MM.1S (cell line): ENCODE measurements around the gene RIN2.

Experiments
- DNase-seq: peaks from one replicate; pipeline ENCODE4 v3.0.0-alpha.2; 2015
- H2AFZ ChIP-seq: fragments of 300-600 bp; sonication (generic); 2 replicates; pipeline ENCODE4 v1.6.0; 2016; ENCODE audit warnings: antibody characterized with exemption, low read length
- H3F3A ChIP-seq: fragments of 300-600 bp; sonication (generic); 2 replicates; pipeline ENCODE4 v1.6.1; 2016; ENCODE audit warnings: mild to moderate bottlenecking, antibody characterized with exemption, low read length, moderate library complexity, mixed read lengths; ENCODE audit not compliant: insufficient read depth
- H3K27ac ChIP-seq: fragments of 300-600 bp; sonication (generic); 2 replicates; pipeline ENCODE4 v1.5.1; 2016; ENCODE audit warnings: mild to moderate bottlenecking, low read length
- H3K27me3 ChIP-seq: fragments of 300-600 bp; sonication (generic); replicated peaks from 2 replicates; pipeline ENCODE4 v1.6.0; 2016; ENCODE audit warnings: low read length; ENCODE audit not compliant: insufficient read depth
- H3K36me3 ChIP-seq: fragments of 300-600 bp; sonication (generic); replicated peaks from 2 replicates; pipeline ENCODE4 v1.6.1; 2016; ENCODE audit warnings: mild to moderate bottlenecking, low read length, mixed read lengths; ENCODE audit not compliant: insufficient read depth
- H3K4me1 ChIP-seq: fragments of 300-600 bp; sonication (generic); 2 replicates; pipeline ENCODE4 v1.6.1; 2016; ENCODE audit warnings: low read length, mixed read lengths
- H3K4me2 ChIP-seq: fragments of 300-600 bp; sonication (generic); 2 replicates; pipeline ENCODE4 v1.6.0; 2016; ENCODE audit warnings: low read depth, low read length
- H3K4me3 ChIP-seq: fragments of 300-600 bp; sonication (generic); 2 replicates; pipeline ENCODE4 v1.5.1; 2016; ENCODE audit warnings: low read length, mixed read lengths
- H3K79me2 ChIP-seq: fragments of 300-600 bp; sonication (generic); 2 replicates; pipeline ENCODE4 v1.6.1; 2016; ENCODE audit warnings: mixed run types, low read length, mixed read lengths
- H3K9ac ChIP-seq: fragments of 300-600 bp; sonication (generic); 2 replicates; pipeline ENCODE4 v1.6.1; 2016; ENCODE audit warnings: low read length, mixed read lengths
- H3K9me2 ChIP-seq: fragments of 300-600 bp; sonication (generic); replicated peaks from 2 replicates; pipeline ENCODE4 v1.6.1; 2016; ENCODE audit warnings: mild to moderate bottlenecking, low read length, mixed read lengths; ENCODE audit not compliant: insufficient read depth
- H3K9me3 ChIP-seq: fragments of 300-600 bp; sonication (generic); replicated peaks from 2 replicates; pipeline ENCODE4 v1.6.1; 2016; ENCODE audit warnings: mild to moderate bottlenecking, low read length, mixed read lengths; ENCODE audit not compliant: insufficient read depth
- H4K20me1 ChIP-seq: fragments of 300-600 bp; sonication (generic); 2 replicates; pipeline ENCODE4 v1.6.1; 2016; ENCODE audit warnings: mild to moderate bottlenecking, low read length, moderate library complexity, mixed read lengths; ENCODE audit not compliant: insufficient read depth
- CTCF ChIP-seq: fragments of 300-600 bp; sonication (generic); IDR thresholded peaks from 2 replicates; pipeline ENCODE4 v1.5.1; 2016; ENCODE audit warnings: antibody characterized with exemption, low read length, mixed read lengths
- EZH2 ChIP-seq: fragments of 300-600 bp; sonication (generic); optimal IDR thresholded peaks from 2 replicates; pipeline ENCODE3; 2017; ENCODE audit warnings: low read depth, mild to moderate bottlenecking, antibody characterized with exemption, low read length, mixed read lengths
- EZH2phosphoT487 ChIP-seq: fragments of 300-600 bp; sonication (generic); IDR thresholded peaks from 2 replicates; pipeline ENCODE4 v1.6.1; 2018; ENCODE audit warnings: antibody characterized with exemption, low read length

Gene RIN2

DNA sequence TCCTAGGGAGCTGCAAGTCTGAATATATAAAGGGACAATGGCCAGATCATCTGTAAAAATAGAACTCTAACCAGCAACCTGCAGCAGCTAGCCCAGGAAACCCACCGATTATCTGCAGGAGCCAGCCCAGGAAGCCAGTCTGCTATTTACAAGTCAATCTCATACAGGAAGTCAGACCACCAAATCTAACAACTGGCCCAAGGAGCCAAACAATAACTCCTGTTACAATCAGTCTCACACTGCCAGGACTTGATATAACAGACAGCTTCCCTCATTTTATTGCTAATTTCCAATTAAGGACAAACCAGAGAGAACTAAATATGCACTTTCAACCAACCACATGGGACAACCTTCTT lies 14.4 kb upstream of the RIN2 start:
- no peak overlapping the region for H3K27ac ChIP-seq
- no peak for DNase-seq
- H3K27me3 ChIP-seq: no peaks in the 10 kb centered on the region
- H3K4me2 ChIP-seq: no peak overlapping the region
- no peaks in the 10 kb centered on the region for H3K9me3 ChIP-seq
- no peaks in the 10 kb centered on the region for H3K36me3 ChIP-seq
- no peak overlapping the region for H3K9ac ChIP-seq
- no peaks in the 10 kb centered on the region for H3K79me2 ChIP-seq
- TF ChIP-seq EZH2phosphoT487 (no peak), EZH2 (no peak), CTCF (no peak)
- no peaks in the 10 kb centered on the region for H4K20me1 ChIP-seq
- no peaks in the 10 kb centered on the region for H3K4me1 ChIP-seq
- H2AFZ ChIP-seq: no peak overlapping the region
- no peaks in the 10 kb centered on the region for H3K9me2 ChIP-seq
- H3F3A ChIP-seq: no peaks in the 10 kb centered on the region
- no peak overlapping the region for H3K4me3 ChIP-seq

DNA sequence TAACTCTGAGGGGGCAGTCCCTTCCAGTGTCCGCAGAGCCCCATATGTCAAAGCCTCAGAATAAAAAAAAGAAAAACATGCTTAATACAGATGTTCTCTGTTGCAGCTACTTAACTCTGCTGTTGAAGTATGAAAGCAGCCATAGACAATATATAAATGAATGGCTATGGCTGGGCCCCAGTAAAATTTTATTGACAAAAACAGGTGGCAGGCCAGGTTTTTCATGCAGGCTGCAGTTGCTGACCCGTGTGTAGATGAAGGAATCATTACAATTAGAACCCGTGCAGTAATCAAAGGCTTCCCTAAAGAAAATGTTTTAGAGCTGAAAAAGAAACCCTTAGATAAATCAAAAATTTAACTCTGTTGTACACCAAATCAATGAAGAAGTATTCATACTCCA lies 13.0 kb upstream of the RIN2 start:
- no peaks in the 10 kb centered on the region for H4K20me1 ChIP-seq
- H3K36me3 ChIP-seq: no peaks in the 10 kb centered on the region
- H3K4me3 ChIP-seq: no peak overlapping the region
- no peaks in the 10 kb centered on the region for H3K79me2 ChIP-seq
- no peaks in the 10 kb centered on the region for H3F3A ChIP-seq
- H3K9me3 ChIP-seq: no peaks in the 10 kb centered on the region
- H3K9ac ChIP-seq: no peak overlapping the region
- TF ChIP-seq CTCF (no peak), EZH2 (no peak), EZH2phosphoT487 (no peak)
- H3K27me3 ChIP-seq: no peaks in the 10 kb centered on the region
- H3K4me1 ChIP-seq: no peaks in the 10 kb centered on the region
- no peaks in the 10 kb centered on the region for H3K9me2 ChIP-seq
- DNase-seq: no peak
- H3K4me2 ChIP-seq: no peak overlapping the region
- H2AFZ ChIP-seq: no peak overlapping the region
- no peak overlapping the region for H3K27ac ChIP-seq

GRCh38 chr20:19745584-19745983 lies 12.5 kb upstream of the RIN2 start:
- Histone ChIP-seq H3K9me3 (no peaks in the 10 kb centered on the region), H3K27ac (no peak overlapping the region)
- TF ChIP-seq EZH2phosphoT487 (no peak), EZH2 (no peak), CTCF (no peak)

More at GRCh38 chr20:19745584-19745983, 12.5 kb upstream of the RIN2 start:
- Histone ChIP-seq H3K9me2 (no peaks in the 10 kb centered on the region), H3K27me3 (no peaks in the 10 kb centered on the region), H3K36me3 (no peaks in the 10 kb centered on the region), H3K9ac (no peak overlapping the region), H3K79me2 (no peaks in the 10 kb centered on the region), H3K4me3 (no peak overlapping the region), H3K4me2 (no peak overlapping the region), H3F3A (no peaks in the 10 kb centered on the region), H2AFZ (no peak overlapping the region), H4K20me1 (no peaks in the 10 kb centered on the region), H3K4me1 (no peaks in the 10 kb centered on the region)
- no peak for DNase-seq
